HG03571 (cell line): Measurements from ENCODE around the gene GUK1.
"Not testable (repeated sequence)": the region's sequence is repeated elsewhere in the genome, so short reads cannot be mapped to it uniquely, and the experiment has no call there.

Source experiments
- ATAC-seq: cut with Tn5 transposase; IDR thresholded peaks from one replicate; pipeline ENCODE4 v1.9.1; 2021; ENCODE audit not compliant: unreplicated experiment

GUK1 gene

GRCh38 chr1:228161866-228162265, 21.8 kb downstream of the GUK1 start:
- no peak for ATAC-seq

- ATAC-seq: no peak
Observed at GRCh38 chr1:228162286-228163006, 22.4 kb downstream of the GUK1 start.

GRCh38 chr1:228163007-228163753, 23.1 kb downstream of the GUK1 start:
- ATAC-seq: no peak

GRCh38 chr1:228163776-228164519, 23.9 kb downstream of the GUK1 start:
- ATAC-seq: no peak

- peak; percentile 0 for ATAC-seq
Observed at GRCh38 chr1:228164561-228165371, 24.7 kb downstream of the GUK1 start.

GRCh38 chr1:228165372-228166169, 25.5 kb downstream of the GUK1 start, which contains the start of gene IBA57:
Gene IBA57, plus strand, starts transcription at chr1:228165804. Its CDS starts 13 bp downstream, at chr1:228165817.
- peak; percentile 77 for ATAC-seq

- peak; percentile 8 for ATAC-seq
Observed at GRCh38 chr1:228166170-228166936, 26.3 kb downstream of the GUK1 start.

GRCh38 chr1:228168563-228169270, 28.6 kb downstream of the GUK1 start:
- ATAC-seq: no peak

GRCh38 chr1:228169345-228169744, 29.3 kb downstream of the GUK1 start:
- no peak for ATAC-seq

GRCh38 chr1:228170666-228171065, 30.6 kb downstream of the GUK1 start:
- ATAC-seq: no peak

GRCh38 chr1:228171221-228171891, 31.3 kb downstream of the GUK1 start:
- no peak for ATAC-seq

- ATAC-seq: no peak
Observed at GRCh38 chr1:228172591-228173527, 32.8 kb downstream of the GUK1 start.

- ATAC-seq: not testable (repeated sequence)
Observed at GRCh38 chr1:228173528-228174481, 33.7 kb downstream of the GUK1 start.

- ATAC-seq: no peak
Observed at GRCh38 chr1:228174482-228175315, 34.6 kb downstream of the GUK1 start.
